Mesenchymal stem cell (in vitro differentiated cells and primary cell): ENCODE results near the gene CCL4.

Source experiments
- DNase-seq: peaks from one replicate; pipeline ENCODE4 v3.0.0-alpha.2; 2013
- H2AFZ ChIP-seq: one replicate; pipeline ENCODE4 v1.6.1; 2013; ENCODE audit warnings: low read depth, mild to moderate bottlenecking, control low read depth, inconsistent platforms, low read length, moderate library complexity
- H2AK5ac ChIP-seq: 2 replicates; pipeline ENCODE4 v1.6.1; 2013; ENCODE audit warnings: low read length, moderate library complexity, mild to moderate bottlenecking, inconsistent platforms; ENCODE audit not compliant: severe bottlenecking
- H2BK120ac ChIP-seq: one replicate; pipeline ENCODE4 v1.6.1; 2013; ENCODE audit warnings: low read depth, mild to moderate bottlenecking, inconsistent platforms, low read length, moderate library complexity
- H2BK12ac ChIP-seq, 2 experiments: one replicate each; pipeline ENCODE4 v1.6.1; 2013; ENCODE audit warnings: inconsistent platforms in 2 of 2, low read length in 2 of 2, mild to moderate bottlenecking in 2 of 2, moderate library complexity in 2 of 2, control low read depth in 1 of 2
- H2BK15ac ChIP-seq: one replicate; pipeline ENCODE4 v1.6.1; 2013; ENCODE audit warnings: mild to moderate bottlenecking, low read depth, inconsistent platforms; ENCODE audit not compliant: poor library complexity, severe bottlenecking
- H2BK5ac ChIP-seq: 2 replicates; pipeline ENCODE4 v1.6.1; 2013; ENCODE audit warnings: low read depth, mild to moderate bottlenecking, low read length, control low read depth, inconsistent platforms; ENCODE audit not compliant: poor library complexity, severe bottlenecking
- H3K14ac ChIP-seq, 2 experiments: one replicate each; pipeline ENCODE4 v1.6.1; 2013; ENCODE audit warnings: inconsistent platforms in 2 of 2, low read length in 2 of 2, control low read depth in 1 of 2, mild to moderate bottlenecking in 1 of 2, moderate library complexity in 1 of 2
- H3K18ac ChIP-seq, 2 experiments: one replicate each; pipeline ENCODE4 v1.6.1; 2013; ENCODE audit warnings: inconsistent platforms in 2 of 2, low read length in 2 of 2, control low read depth in 1 of 2, low read depth in 1 of 2, mild to moderate bottlenecking in 1 of 2
- H3K23ac ChIP-seq, 2 experiments: one replicate each; pipeline ENCODE4 v1.6.1; 2013; ENCODE audit warnings: inconsistent platforms in 2 of 2, low read length in 2 of 2, mild to moderate bottlenecking in 2 of 2, moderate library complexity in 2 of 2, control low read depth in 1 of 2
- H3K27ac ChIP-seq: 2 replicates; pipeline ENCODE4 v1.5.1; 2013; ENCODE audit warnings: mild to moderate bottlenecking, moderate library complexity, low read length, control low read depth, inconsistent platforms; ENCODE audit not compliant: poor library complexity, severe bottlenecking
- H3K27me3 ChIP-seq, 2 experiments: 2 replicates each; pipeline versions ENCODE4 v1.6.1 to v1.7.0; 2013; ENCODE audit warnings: low read length in 2 of 2, mild to moderate bottlenecking in 2 of 2, moderate library complexity in 2 of 2, control low read depth in 1 of 2, inconsistent platforms in 1 of 2; ENCODE audit not compliant: control insufficient read depth in 1 of 2, insufficient read depth in 1 of 2
- H3K36me3 ChIP-seq, 2 experiments: 2 replicates each; pipeline versions ENCODE4 v1.6.1 to v1.7.0; 2013; ENCODE audit warnings: low read length in 2 of 2, control low read depth in 1 of 2, inconsistent platforms in 1 of 2, low read depth in 1 of 2, mild to moderate bottlenecking in 1 of 2; ENCODE audit not compliant: insufficient read depth in 2 of 2, control insufficient read depth in 1 of 2
- H3K4ac ChIP-seq, 2 experiments: one replicate each; pipeline ENCODE4 v1.6.1; 2013; ENCODE audit warnings: inconsistent platforms in 2 of 2, low read length in 2 of 2, mild to moderate bottlenecking in 2 of 2, moderate library complexity in 2 of 2, control low read depth in 1 of 2, low read depth in 1 of 2
- H3K4me1 ChIP-seq: 2 replicates; pipeline ENCODE4 v1.6.1; 2013; ENCODE audit warnings: low read depth, low read length, control low read depth; ENCODE audit not compliant: control insufficient read depth, insufficient read depth
- H3K4me2 ChIP-seq: 2 replicates; pipeline ENCODE4 v1.6.1; 2013; ENCODE audit warnings: low read length, mild to moderate bottlenecking, inconsistent platforms; ENCODE audit not compliant: poor library complexity, severe bottlenecking
- H3K4me3 ChIP-seq, 2 experiments: 2 replicates each; pipeline versions ENCODE4 v1.5.1 to v1.7.0; 2013; ENCODE audit warnings: low read length in 2 of 2, mild to moderate bottlenecking in 2 of 2, control low read depth in 1 of 2, low read depth in 1 of 2; ENCODE audit not compliant: insufficient read depth in 1 of 2
- H3K79me1 ChIP-seq: replicated peaks from 2 replicates; pipeline ENCODE4 v1.6.1; 2013; ENCODE audit warnings: mild to moderate bottlenecking, control low read depth, low read length, inconsistent platforms; ENCODE audit not compliant: poor library complexity, severe bottlenecking
- H3K9ac ChIP-seq: 2 replicates; pipeline ENCODE4 v1.7.0; 2013; ENCODE audit warnings: mild to moderate bottlenecking, low read length, moderate library complexity
- H3K9me3 ChIP-seq: 2 replicates; pipeline ENCODE4 v1.7.0; 2013; ENCODE audit warnings: mild to moderate bottlenecking, low read length; ENCODE audit not compliant: control insufficient read depth
- H4K8ac ChIP-seq: one replicate; pipeline ENCODE4 v1.6.1; 2013; ENCODE audit warnings: inconsistent platforms, mild to moderate bottlenecking, low read length, moderate library complexity
- H4K91ac ChIP-seq: one replicate; pipeline ENCODE4 v1.6.1; 2013; ENCODE audit warnings: mild to moderate bottlenecking, low read length, inconsistent platforms
- WGBS: methylation state at CpG from one replicate; pipeline ENCODE4 v1.1.7; 2013; ENCODE audit warnings: mixed read lengths; 5-methylcytosine and 5-hydroxymethylcytosine counted together

The CCL4 gene

GRCh38 chr17:36104701-36105181 lies 1.1 kb downstream of the CCL4 start:
- Histone ChIP-seq H3K27me3 (peaks cover 0 to 38% of the 10 kb centered on the region in 2 experiments), H3K18ac (no peak overlapping the region), H3K9ac (no peak overlapping the region), H2AFZ (no peak overlapping the region), H4K8ac (no peak overlapping the region), H2AK5ac (no peak overlapping the region), H3K9me3 (no peaks in the 10 kb centered on the region), H2BK120ac (no peak overlapping the region), H3K79me1 (no peaks in the 10 kb centered on the region), H4K91ac (no peak overlapping the region), H2BK5ac (no peak overlapping the region), H3K4me1 (no peaks in the 10 kb centered on the region), H3K14ac (no peak overlapping the region), H3K4me2 (no peak overlapping the region), H3K4ac (no peak overlapping the region), H3K36me3 (no peaks in the 10 kb centered on the region), H2BK15ac (no peak overlapping the region), H3K27ac (no peak overlapping the region), H3K23ac (no peak overlapping the region), H3K4me3 (no peak overlapping the region), H2BK12ac (no peak overlapping the region)
- WGBS = 73% methylated on average over 4 of the region's 4 CpGs
- DNase-seq = no peak

- H3K9ac ChIP-seq = no peak overlapping the region
- no peak overlapping the region for H4K8ac ChIP-seq
- H2BK12ac ChIP-seq = no peak overlapping the region
- no peak overlapping the region for H4K91ac ChIP-seq
- H3K27ac ChIP-seq = no peak overlapping the region
- H3K18ac ChIP-seq = no peak overlapping the region
- no peaks in the 10 kb centered on the region for H3K36me3 ChIP-seq
- no peak overlapping the region for H2BK5ac ChIP-seq
- H3K27me3 ChIP-seq = peaks cover 0 to 38% of the 10 kb centered on the region in 2 experiments
- no peak overlapping the region for H3K14ac ChIP-seq
- no peak overlapping the region for H2BK15ac ChIP-seq
- no peak overlapping the region for H3K4ac ChIP-seq
- H2AK5ac ChIP-seq = no peak overlapping the region
- H3K23ac ChIP-seq = no peak overlapping the region
- no peak overlapping the region for H3K4me2 ChIP-seq
- no peak overlapping the region for H3K4me3 ChIP-seq
- no peaks in the 10 kb centered on the region for H3K79me1 ChIP-seq
- H2BK120ac ChIP-seq = no peak overlapping the region
- no peak overlapping the region for H2AFZ ChIP-seq
- peaks cover 2% of the 10 kb centered on the region for H3K9me3 ChIP-seq
- 71% methylated on average over 3 of the region's 5 CpGs for WGBS
- no peak for DNase-seq
- H3K4me1 ChIP-seq = no peaks in the 10 kb centered on the region
These were observed 2.3 kb downstream of the CCL4 start for GRCh38 chr17:36105781-36106492.

GRCh38 chr17:36106493-36106835 lies 2.8 kb downstream of the CCL4 start:
- H2BK120ac ChIP-seq = no peak overlapping the region
- no peak overlapping the region for H3K4me2 ChIP-seq
- H3K4me3 ChIP-seq = no peak overlapping the region
- 73% methylated on average over 6 of the region's 6 CpGs for WGBS
- H3K27me3 ChIP-seq = peaks cover 0 to 38% of the 10 kb centered on the region in 2 experiments
- H4K8ac ChIP-seq = no peak overlapping the region
- H2AFZ ChIP-seq = no peak overlapping the region
- no peak overlapping the region for H3K14ac ChIP-seq
- H3K23ac ChIP-seq = no peak overlapping the region
- DNase-seq = no peak
- no peaks in the 10 kb centered on the region for H3K79me1 ChIP-seq
- no peak overlapping the region for H2BK12ac ChIP-seq
- H3K27ac ChIP-seq = no peak overlapping the region
- H3K4me1 ChIP-seq = no peaks in the 10 kb centered on the region
- no peak overlapping the region for H2BK15ac ChIP-seq
- no peaks in the 10 kb centered on the region for H3K36me3 ChIP-seq
- H3K18ac ChIP-seq = no peak overlapping the region
- H2AK5ac ChIP-seq = no peak overlapping the region
- H2BK5ac ChIP-seq = no peak overlapping the region
- H3K9ac ChIP-seq = no peak overlapping the region
- no peak overlapping the region for H3K4ac ChIP-seq
- no peak overlapping the region for H4K91ac ChIP-seq
- peaks cover 4% of the 10 kb centered on the region for H3K9me3 ChIP-seq

GRCh38 chr17:36107660-36108059 lies 4.0 kb downstream of the CCL4 start:
- Histone ChIP-seq H2BK15ac (no peak overlapping the region), H2BK12ac (no peak overlapping the region), H2AFZ (no peak overlapping the region), H3K18ac (no peak overlapping the region), H4K8ac (no peak overlapping the region), H3K4me1 (no peaks in the 10 kb centered on the region), H3K14ac (no peak overlapping the region), H2BK120ac (no peak overlapping the region), H3K79me1 (no peaks in the 10 kb centered on the region), H3K4me3 (no peak overlapping the region), H3K27ac (no peak overlapping the region), H3K9ac (no peak overlapping the region), H2BK5ac (no peak overlapping the region), H3K36me3 (no peaks in the 10 kb centered on the region), H2AK5ac (no peak overlapping the region), H3K23ac (no peak overlapping the region), H3K27me3 (peaks cover 0 to 38% of the 10 kb centered on the region in 2 experiments), H3K4me2 (no peak overlapping the region), H3K9me3 (peaks cover 7% of the 10 kb centered on the region), H4K91ac (no peak overlapping the region), H3K4ac (no peak overlapping the region)
- DNase-seq = no peak
- WGBS = 86% methylated on average over 3 of the region's 3 CpGs
